CD8-positive, alpha-beta memory T cell (primary cell): ENCODE data around the gene GSTA3. TPM values are rescaled to one million over a fixed set of nuclear protein-coding genes. Genes with fewer than 3 reads are reported as not detected.
A peak's percentile ranks its signal among the peaks of the same experiment; 100 is the strongest.

ENCODE experiments used
- CTCF ChIA-PET: fragments of 350-600 bp; sonication (Branson Sonifier 250); formaldehyde crosslinking; loops from one replicate; lab custom pipeline; 2021; ENCODE audit warnings: antibody characterized with exemption; lab: Charles Lee
- POLR2A ChIA-PET: fragments of 350-600 bp; sonication (Branson Sonifier 250); formaldehyde crosslinking; loops from one replicate; lab custom pipeline; 2021; ENCODE audit warnings: antibody characterized with exemption; lab: Charles Lee
- DNase-seq, 5 donors: peaks; one replicate each; pipeline versions ENCODE4 v3.0.0 to v3.0.0-alpha.2; 2020 to 2022; ENCODE audit warnings: mixed read lengths in 1 of 5
- H3K27ac ChIP-seq: one replicate; pipeline ENCODE4 v1.7.0; 2013; ENCODE audit warnings: low read depth, mild to moderate bottlenecking, low read length, moderate library complexity
- H3K27me3 ChIP-seq: 2 replicates; pipeline ENCODE4 v1.7.0; 2013; ENCODE audit warnings: low read length, mild to moderate bottlenecking; ENCODE audit not compliant: insufficient read depth, poor library complexity, severe bottlenecking
- H3K36me3 ChIP-seq: 2 replicates; pipeline ENCODE4 v1.7.0; 2013; ENCODE audit warnings: mild to moderate bottlenecking, low read length, moderate library complexity; ENCODE audit not compliant: insufficient read depth
- H3K4me1 ChIP-seq: 2 replicates; pipeline ENCODE4 v1.7.0; 2013; ENCODE audit warnings: mild to moderate bottlenecking, low read length, moderate library complexity; ENCODE audit not compliant: insufficient read depth
- H3K4me3 ChIP-seq: 2 replicates; pipeline ENCODE4 v1.7.0; 2013; ENCODE audit warnings: mild to moderate bottlenecking, low read length
- H3K9me3 ChIP-seq: 2 replicates; pipeline ENCODE4 v1.7.0; 2013; ENCODE audit warnings: mild to moderate bottlenecking, low read length
- H3K27ac Mint-ChIP-seq, 8 donors: one replicate each; pipeline ENCODE4 v1.8.0; 2020 to 2021; ENCODE audit warnings: mixed read lengths in 8 of 8, mild to moderate bottlenecking in 6 of 8, inconsistent platforms in 3 of 8, moderate library complexity in 3 of 8
- H3K27me3 Mint-ChIP-seq, 2 donors: one replicate each; pipeline ENCODE4 v1.8.0; 2020 to 2021; ENCODE audit warnings: mixed read lengths in 2 of 2, mild to moderate bottlenecking in 1 of 2, moderate library complexity in 1 of 2
- H3K36me3 Mint-ChIP-seq, 3 donors: one replicate each; pipeline ENCODE4 v1.8.0; 2020 to 2021; ENCODE audit warnings: mixed read lengths in 3 of 3, inconsistent platforms in 1 of 3, mild to moderate bottlenecking in 1 of 3
- H3K4me1 Mint-ChIP-seq, 3 donors: one replicate each; pipeline ENCODE4 v1.8.0; 2020 to 2021; ENCODE audit warnings: mixed read lengths in 3 of 3, inconsistent platforms in 1 of 3, mild to moderate bottlenecking in 1 of 3
- H3K4me3 Mint-ChIP-seq, 7 donors: one replicate each; pipeline ENCODE4 v1.8.0; 2020 to 2021; ENCODE audit warnings: mixed read lengths in 7 of 7, mild to moderate bottlenecking in 6 of 7, moderate library complexity in 4 of 7, inconsistent platforms in 2 of 7
- H3K9me3 Mint-ChIP-seq, 5 donors: one replicate each; pipeline ENCODE4 v1.8.0; 2020 to 2022; ENCODE audit warnings: mixed read lengths in 5 of 5, mild to moderate bottlenecking in 3 of 5, moderate library complexity in 2 of 5, inconsistent platforms in 1 of 5
- polyA plus RNA-seq: library from polyadenylated mRNA; unstranded; fragments of 300-500 nt; fragmentation: Illumina TruSeq; gene quantifications from one replicate; pipeline ENCODE4 v1.2.3, GENCODE V29; 2021
- total RNA-seq, 2 experiments: library from RNA; stranded (reverse); gene quantifications; one replicate each; pipeline ENCODE4 v1.2.3, GENCODE V29; 2021

Gene GSTA3
- total and polyA plus RNA-seq, 3 experiments from 2014 or later, result not detected

- DNase-seq, result peak; percentile 31 to 75 (median 62)
- H3K4me3 Mint-ChIP-seq, result peak overlapping the region; percentile 64 to 91 (median 87)
- H3K36me3 Mint-ChIP-seq, result no peaks in the 10 kb centered on the region
- H3K27ac ChIP-seq, result no peak overlapping the region
- peaks cover 3 to 8% (median 5%) of the 10 kb centered on the region in 3 donors for H3K4me1 Mint-ChIP-seq
- H3K27me3 Mint-ChIP-seq, result peaks cover 0 to 2% of the 10 kb centered on the region in 2 donors
- H3K9me3 Mint-ChIP-seq, result no peaks in the 10 kb centered on the region
- CTCF ChIA-PET, result interaction anchor here (0.7 to 1.5 kb wide), 2 partner anchors 11 to 185 kb away, joined by 3 read pairs; no protein-coding TSS in a partner anchor
- no peaks in the 10 kb centered on the region for H3K9me3 ChIP-seq
- no peaks in the 10 kb centered on the region for H3K4me1 ChIP-seq
- peak overlapping the region in 6 of 8 donors; percentile 26 to 89 (median 74) for H3K27ac Mint-ChIP-seq
- H3K4me3 ChIP-seq, result peak overlapping the region; percentile 58
- no peaks in the 10 kb centered on the region for H3K36me3 ChIP-seq
- POLR2A ChIA-PET, result no interaction called here
- peaks cover 3% of the 10 kb centered on the region for H3K27me3 ChIP-seq
Observed at GRCh38 chr6:52881996-52882841, 27.3 kb downstream of the GSTA3 start.

GRCh38 chr6:52881662-52881995 lies 27.9 kb downstream of the GSTA3 start:
- Mint-ChIP-seq H3K27ac (no peak overlapping the region), H3K27me3 (peaks cover 0 to 2% of the 10 kb centered on the region in 2 donors)

GRCh38 chr6:52877786-52878185 lies 31.7 kb downstream of the GSTA3 start:
- peaks cover 4 to 10% of the 10 kb centered on the region in 2 donors for H3K27me3 Mint-ChIP-seq
- Histone ChIP-seq H3K4me1 (no peaks in the 10 kb centered on the region), H3K36me3 (no peaks in the 10 kb centered on the region), H3K9me3 (no peaks in the 10 kb centered on the region), H3K4me3 (no peak overlapping the region), H3K27ac (no peak overlapping the region), H3K27me3 (peaks cover 3% of the 10 kb centered on the region)
- DNase-seq, result no peak
- H3K27ac Mint-ChIP-seq, result no peak overlapping the region
- H3K9me3 Mint-ChIP-seq, result no peaks in the 10 kb centered on the region
- CTCF ChIA-PET, result no interaction called here
- POLR2A ChIA-PET, result no interaction called here
- no peaks in the 10 kb centered on the region for H3K36me3 Mint-ChIP-seq
- no peak overlapping the region for H3K4me3 Mint-ChIP-seq
- H3K4me1 Mint-ChIP-seq, result peaks cover 3 to 8% (median 5%) of the 10 kb centered on the region in 3 donors

More at GRCh38 chr6:52881662-52881995, 27.9 kb downstream of the GSTA3 start:
- ChIA-PET POLR2A (no interaction called here), CTCF (interaction anchor here (1.5 kb wide), 1 partner anchor 185 kb away, joined by 3 read pairs; no protein-coding TSS in a partner anchor)
- Histone ChIP-seq H3K27ac (no peak overlapping the region), H3K4me1 (no peaks in the 10 kb centered on the region), H3K27me3 (peaks cover 3% of the 10 kb centered on the region), H3K4me3 (peak overlapping the region; percentile 58), H3K9me3 (no peaks in the 10 kb centered on the region), H3K36me3 (no peaks in the 10 kb centered on the region)
- Mint-ChIP-seq H3K36me3 (no peaks in the 10 kb centered on the region), H3K9me3 (no peaks in the 10 kb centered on the region), H3K4me3 (peak overlapping the region in 5 of 7 donors; percentile 83 to 89 (median 87)), H3K4me1 (peaks cover 3 to 8% (median 5%) of the 10 kb centered on the region in 3 donors)
- DNase-seq, result no peak

- H3K4me1 Mint-ChIP-seq, result peaks cover 3 to 4% (median 4%) of the 10 kb centered on the region in 3 donors
- H3K9me3 ChIP-seq, result no peaks in the 10 kb centered on the region
- POLR2A ChIA-PET, result no interaction called here
- H3K4me3 Mint-ChIP-seq, result no peak overlapping the region
- H3K4me1 ChIP-seq, result no peaks in the 10 kb centered on the region
- H3K4me3 ChIP-seq, result no peak overlapping the region
- peaks cover 4 to 10% of the 10 kb centered on the region in 2 donors for H3K27me3 Mint-ChIP-seq
- CTCF ChIA-PET, result interaction anchor here (1.7 kb wide), 1 partner anchor 11 kb away, joined by 5 read pairs; no protein-coding TSS in a partner anchor
- H3K36me3 Mint-ChIP-seq, result no peaks in the 10 kb centered on the region
- H3K27ac ChIP-seq, result no peak overlapping the region
- no peaks in the 10 kb centered on the region for H3K36me3 ChIP-seq
- no peak overlapping the region for H3K27ac Mint-ChIP-seq
- peaks cover 3% of the 10 kb centered on the region for H3K27me3 ChIP-seq
- no peaks in the 10 kb centered on the region for H3K9me3 Mint-ChIP-seq
- no peak for DNase-seq
Observed at GRCh38 chr6:52877168-52877567, 32.3 kb downstream of the GSTA3 start.

GRCh38 chr6:52876056-52876787 lies 33.3 kb downstream of the GSTA3 start:
- ChIA-PET POLR2A (no interaction called here), CTCF (interaction anchor here (0.7 to 1.7 kb wide), 2 partner anchors 12 to 842 kb away, joined by 3 to 5 read pairs; no protein-coding TSS in a partner anchor)
- H3K4me3 ChIP-seq, result no peak overlapping the region
- Mint-ChIP-seq H3K27ac (no peak overlapping the region), H3K36me3 (no peaks in the 10 kb centered on the region), H3K27me3 (peaks cover 4 to 13% of the 10 kb centered on the region in 2 donors), H3K4me1 (no peaks in the 10 kb centered on the region), H3K9me3 (no peaks in the 10 kb centered on the region), H3K4me3 (no peak overlapping the region)
- DNase-seq, result no peak
- H3K27me3 ChIP-seq, result peaks cover 3% of the 10 kb centered on the region
- no peaks in the 10 kb centered on the region for H3K36me3 ChIP-seq
- H3K4me1 ChIP-seq, result no peaks in the 10 kb centered on the region
- no peak overlapping the region for H3K27ac ChIP-seq
- H3K9me3 ChIP-seq, result no peaks in the 10 kb centered on the region

- Histone ChIP-seq H3K27me3 (no peaks in the 10 kb centered on the region), H3K4me1 (no peaks in the 10 kb centered on the region), H3K9me3 (no peaks in the 10 kb centered on the region), H3K4me3 (no peak overlapping the region), H3K36me3 (no peaks in the 10 kb centered on the region), H3K27ac (no peak overlapping the region)
- H3K36me3 Mint-ChIP-seq, result no peaks in the 10 kb centered on the region
- no peaks in the 10 kb centered on the region for H3K4me1 Mint-ChIP-seq
- H3K27ac Mint-ChIP-seq, result no peak overlapping the region
- peaks cover 2 to 21% of the 10 kb centered on the region in 2 donors for H3K27me3 Mint-ChIP-seq
- ChIA-PET CTCF (no interaction called here), POLR2A (no interaction called here)
- DNase-seq, result no peak
- H3K4me3 Mint-ChIP-seq, result no peak overlapping the region
- H3K9me3 Mint-ChIP-seq, result no peaks in the 10 kb centered on the region
Observed at GRCh38 chr6:52872031-52872430, 37.5 kb downstream of the GSTA3 start.

GRCh38 chr6:52871621-52872020 lies 37.9 kb downstream of the GSTA3 start:
- no peaks in the 10 kb centered on the region for H3K4me1 ChIP-seq
- peaks cover 2 to 21% of the 10 kb centered on the region in 2 donors for H3K27me3 Mint-ChIP-seq
- no peaks in the 10 kb centered on the region for H3K9me3 ChIP-seq
- H3K27ac ChIP-seq, result no peak overlapping the region
- no peak overlapping the region for H3K4me3 Mint-ChIP-seq
- H3K36me3 ChIP-seq, result no peaks in the 10 kb centered on the region
- H3K27me3 ChIP-seq, result no peaks in the 10 kb centered on the region
- H3K4me3 ChIP-seq, result no peak overlapping the region
- H3K27ac Mint-ChIP-seq, result no peak overlapping the region
- no peaks in the 10 kb centered on the region for H3K9me3 Mint-ChIP-seq
- DNase-seq, result no peak
- H3K4me1 Mint-ChIP-seq, result no peaks in the 10 kb centered on the region
- POLR2A ChIA-PET, result no interaction called here
- CTCF ChIA-PET, result no interaction called here
- no peaks in the 10 kb centered on the region for H3K36me3 Mint-ChIP-seq
